GM18858 (cell line): Measurements from ENCODE around the gene PDE6A.

Source experiments
- ATAC-seq: cut with Tn5 transposase; IDR thresholded peaks from one replicate; pipeline ENCODE4 v1.9.1; 2021; ENCODE audit not compliant: unreplicated experiment

PDE6A gene

GRCh38 chr5:149820536-149821510 lies 123.8 kb downstream of the PDE6A start:
- no peak for ATAC-seq

- ATAC-seq: no peak
Observed at GRCh38 chr5:149820012-149820411, 124.6 kb downstream of the PDE6A start.

- ATAC-seq: no peak
Observed at GRCh38 chr5:149818116-149818515, 126.5 kb downstream of the PDE6A start.

- ATAC-seq: no peak
Observed at GRCh38 chr5:149817539-149818060, 127.0 kb downstream of the PDE6A start.

GRCh38 chr5:149816661-149817060 lies 127.9 kb downstream of the PDE6A start:
- ATAC-seq: no peak

- ATAC-seq: no peak
Observed at GRCh38 chr5:149811453-149811852, 133.1 kb downstream of the PDE6A start.

- no peak for ATAC-seq
Observed at GRCh38 chr5:149810856-149811255, 133.7 kb downstream of the PDE6A start.

GRCh38 chr5:149809931-149810691 lies 134.5 kb downstream of the PDE6A start:
- ATAC-seq: no peak

GRCh38 chr5:149808264-149808982 lies 136.2 kb downstream of the PDE6A start:
- ATAC-seq: no peak
